KOPT-K1 (cell line): Measurements from ENCODE around the gene ZDBF2.
"Not testable (repeated sequence)": the region's sequence is repeated elsewhere in the genome, so short reads cannot be mapped to it uniquely, and the experiment has no call there.

Source experiments
- H3K27ac ChIP-seq: fragments of 200-600 bp; sonication (generic); 2 replicates; pipeline ENCODE4 v1.5.1; 2016; ENCODE audit warnings: antibody characterized with exemption, mild to moderate bottlenecking, low read depth, low read length; ENCODE audit not compliant: poor library complexity, severe bottlenecking
- H3K36me3 ChIP-seq: fragments of 200-600 bp; sonication (generic); 2 replicates; pipeline ENCODE4 v1.5.1; 2017; ENCODE audit warnings: antibody characterized with exemption, mild to moderate bottlenecking, low read length, moderate library complexity; ENCODE audit not compliant: insufficient read depth
- H3K9me3 ChIP-seq: fragments of 200-600 bp; sonication (generic); 2 replicates; pipeline ENCODE4 v1.5.1; 2017; ENCODE audit warnings: antibody characterized with exemption, low read length, mild to moderate bottlenecking; ENCODE audit not compliant: insufficient read depth, poor library complexity, severe bottlenecking

Gene ZDBF2

GRCh38 chr2:206274434-206275311, at the start of gene ZDBF2:
Gene ZDBF2 (plus strand): TSS chr2:206274663. CDS start chr2:206281850, 7,187 bp downstream.
- H3K9me3 ChIP-seq = no peaks in the 10 kb centered on the region
- H3K27ac ChIP-seq = no peak within 1 kb of the TSS
- H3K36me3 ChIP-seq = no peaks in the 10 kb centered on the region

GRCh38 chr2:206225435-206226232, 48.8 kb upstream of the ZDBF2 start:
- Histone ChIP-seq H3K36me3 (no peaks in the 10 kb centered on the region), H3K27ac (no peak overlapping the region)

GRCh38 chr2:206228636-206229035, 45.8 kb upstream of the ZDBF2 start:
- H3K27ac ChIP-seq, H3K36me3 ChIP-seq, H3K9me3 ChIP-seq: not testable (repeated sequence)

More at GRCh38 chr2:206225435-206226232, 48.8 kb upstream of the ZDBF2 start:
- H3K9me3 ChIP-seq = no peaks in the 10 kb centered on the region

- H3K36me3 ChIP-seq = no peaks in the 10 kb centered on the region
Measured at GRCh38 chr2:206229642-206230041, 44.8 kb upstream of the ZDBF2 start.

GRCh38 chr2:206230060-206230762, 44.3 kb upstream of the ZDBF2 start:
- no peak overlapping the region for H3K27ac ChIP-seq
- no peaks in the 10 kb centered on the region for H3K36me3 ChIP-seq
- H3K9me3 ChIP-seq = no peaks in the 10 kb centered on the region

More at GRCh38 chr2:206229642-206230041, 44.8 kb upstream of the ZDBF2 start:
- Histone ChIP-seq H3K27ac (no peak overlapping the region), H3K9me3 (no peaks in the 10 kb centered on the region)

- Histone ChIP-seq H3K27ac (no peak overlapping the region), H3K9me3 (no peaks in the 10 kb centered on the region), H3K36me3 (no peaks in the 10 kb centered on the region)
Measured at GRCh38 chr2:206231669-206232286, 42.7 kb upstream of the ZDBF2 start.

- Histone ChIP-seq H3K36me3 (no peaks in the 10 kb centered on the region), H3K9me3 (no peaks in the 10 kb centered on the region), H3K27ac (no peak overlapping the region)
Measured at GRCh38 chr2:206232287-206233035, 42.0 kb upstream of the ZDBF2 start.

- H3K36me3 ChIP-seq = no peaks in the 10 kb centered on the region
- no peaks in the 10 kb centered on the region for H3K9me3 ChIP-seq
- H3K27ac ChIP-seq = no peak overlapping the region
Measured at GRCh38 chr2:206239157-206239556, 35.3 kb upstream of the ZDBF2 start.

- Histone ChIP-seq H3K27ac (no peak overlapping the region), H3K36me3 (no peaks in the 10 kb centered on the region), H3K9me3 (no peaks in the 10 kb centered on the region)
Measured at GRCh38 chr2:206240327-206240726, 34.1 kb upstream of the ZDBF2 start.

- Histone ChIP-seq H3K36me3 (no peaks in the 10 kb centered on the region), H3K9me3 (no peaks in the 10 kb centered on the region), H3K27ac (no peak overlapping the region)
Measured at GRCh38 chr2:206241736-206242135, 32.7 kb upstream of the ZDBF2 start.

- no peaks in the 10 kb centered on the region for H3K36me3 ChIP-seq
- H3K27ac ChIP-seq = no peak overlapping the region
- no peaks in the 10 kb centered on the region for H3K9me3 ChIP-seq
Measured at GRCh38 chr2:206245265-206245672, 29.2 kb upstream of the ZDBF2 start.

GRCh38 chr2:206250041-206250897, 24.2 kb upstream of the ZDBF2 start:
- Histone ChIP-seq H3K27ac (no peak overlapping the region), H3K9me3 (no peaks in the 10 kb centered on the region), H3K36me3 (no peaks in the 10 kb centered on the region)

GRCh38 chr2:206253125-206253776, 21.2 kb upstream of the ZDBF2 start:
- H3K36me3 ChIP-seq = no peaks in the 10 kb centered on the region
- no peak overlapping the region for H3K27ac ChIP-seq
- H3K9me3 ChIP-seq = no peaks in the 10 kb centered on the region
